Right kidney (tissue), 1 donor: ENCODE data around the gene FAM110A.
A peak's percentile ranks its signal among the peaks of the same experiment; 100 is the strongest.
"Not testable (repeated sequence)": the region's sequence is repeated elsewhere in the genome, so short reads cannot be mapped to it uniquely, and the experiment has no call there.

Experiments used
- DNase-seq: peaks from one replicate; pipeline ENCODE4 v3.0.0-alpha.2; 2016

Gene FAM110A

DNA sequence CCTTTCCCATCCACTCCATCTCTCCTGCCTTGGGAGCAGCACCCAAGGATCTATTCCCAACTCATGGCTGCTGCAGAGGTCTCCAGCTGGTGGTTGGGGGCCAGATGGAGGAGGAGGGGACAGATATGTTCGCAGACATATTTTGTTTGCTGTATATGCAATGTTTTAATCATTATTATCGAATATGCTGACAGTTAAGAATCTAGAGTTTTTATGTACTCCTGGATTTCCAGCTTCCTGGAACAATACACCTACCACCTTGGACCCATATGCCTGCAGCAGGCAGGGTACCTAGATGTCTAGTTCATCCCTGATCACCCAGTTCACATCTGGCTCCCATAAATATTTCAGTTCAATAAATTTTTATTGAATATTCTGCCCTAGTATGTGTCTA lies 9.0 kb downstream of the FAM110A start:
- DNase-seq, result no peak

DNA sequence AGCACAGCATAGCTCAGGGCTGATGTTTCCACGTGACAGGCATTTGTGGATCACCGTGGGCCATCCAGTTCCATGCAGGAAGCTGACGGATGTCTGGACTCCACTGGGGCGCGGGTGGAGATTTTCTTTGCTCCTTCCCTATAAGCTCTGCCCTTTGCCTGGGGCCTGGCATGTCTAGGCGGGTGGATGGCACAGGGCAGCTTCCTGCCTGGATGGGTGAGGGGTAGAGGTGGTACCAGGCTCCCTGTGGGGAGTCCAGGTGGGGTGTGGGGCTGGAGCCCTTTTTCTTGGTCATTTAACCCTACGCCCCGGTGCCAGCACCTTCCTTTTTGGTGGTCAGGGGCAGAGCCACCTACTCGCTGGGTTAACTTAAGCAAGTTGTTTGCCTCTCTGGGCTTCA lies 10.4 kb downstream of the FAM110A start:
- DNase-seq, result no peak

DNA sequence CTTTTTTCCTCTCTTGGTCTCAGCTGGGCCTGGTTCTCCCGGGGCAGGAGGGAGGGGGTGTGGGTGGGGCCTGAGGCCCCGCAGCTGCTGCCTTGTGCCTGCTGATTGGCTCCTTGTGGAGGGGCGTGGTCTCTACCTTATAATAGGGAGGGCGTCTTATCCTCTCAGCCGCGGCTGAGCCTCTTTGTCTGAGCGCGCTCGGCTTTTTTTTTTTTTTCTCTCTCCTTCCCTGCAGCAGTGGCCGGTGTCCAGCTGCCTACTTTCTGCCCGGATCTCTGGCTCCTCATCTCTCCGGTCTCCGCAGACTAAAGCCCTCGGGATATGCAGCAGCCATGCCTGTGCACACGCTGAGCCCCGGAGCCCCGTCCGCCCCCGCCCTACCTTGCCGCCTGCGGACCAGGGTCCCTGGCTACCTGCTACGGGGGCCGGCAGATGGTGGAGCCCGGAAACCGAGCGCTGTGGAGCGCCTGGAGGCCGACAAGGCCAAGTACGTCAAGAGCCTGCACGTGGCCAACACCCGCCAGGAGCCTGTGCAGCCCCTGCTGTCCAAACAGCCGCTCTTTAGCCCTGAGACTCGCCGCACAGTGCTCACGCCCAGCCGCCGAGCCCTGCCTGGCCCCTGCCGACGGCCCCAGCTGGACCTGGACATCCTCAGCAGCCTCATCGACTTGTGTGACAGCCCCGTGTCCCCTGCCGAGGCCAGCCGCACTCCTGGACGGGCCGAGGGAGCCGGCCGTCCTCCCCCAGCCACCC lies 11.1 kb downstream of the FAM110A start:
- DNase-seq, result peak; percentile 74

DNA sequence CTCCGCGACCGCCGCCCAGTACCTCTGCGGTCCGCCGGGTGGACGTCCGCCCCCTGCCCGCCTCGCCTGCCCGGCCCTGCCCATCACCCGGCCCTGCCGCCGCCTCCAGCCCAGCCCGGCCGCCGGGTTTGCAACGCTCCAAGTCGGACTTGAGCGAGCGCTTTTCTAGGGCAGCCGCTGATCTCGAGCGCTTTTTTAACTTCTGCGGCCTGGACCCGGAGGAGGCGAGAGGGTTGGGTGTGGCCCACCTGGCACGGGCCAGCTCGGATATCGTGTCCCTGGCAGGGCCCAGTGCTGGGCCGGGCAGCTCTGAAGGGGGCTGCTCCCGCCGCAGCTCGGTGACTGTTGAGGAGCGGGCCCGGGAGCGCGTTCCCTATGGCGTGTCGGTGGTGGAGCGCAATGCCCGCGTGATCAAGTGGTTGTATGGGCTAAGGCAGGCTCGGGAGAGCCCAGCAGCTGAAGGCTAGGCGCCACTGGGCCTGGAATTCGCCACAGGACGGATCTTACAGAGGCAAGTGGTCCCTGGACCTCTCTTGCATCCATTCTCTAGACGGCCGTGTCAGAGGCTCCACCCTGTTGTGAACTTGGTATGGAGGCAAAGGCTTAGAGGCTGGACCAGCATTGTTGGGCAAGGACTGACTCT lies 11.8 kb downstream of the FAM110A start:
- no peak for DNase-seq

DNA sequence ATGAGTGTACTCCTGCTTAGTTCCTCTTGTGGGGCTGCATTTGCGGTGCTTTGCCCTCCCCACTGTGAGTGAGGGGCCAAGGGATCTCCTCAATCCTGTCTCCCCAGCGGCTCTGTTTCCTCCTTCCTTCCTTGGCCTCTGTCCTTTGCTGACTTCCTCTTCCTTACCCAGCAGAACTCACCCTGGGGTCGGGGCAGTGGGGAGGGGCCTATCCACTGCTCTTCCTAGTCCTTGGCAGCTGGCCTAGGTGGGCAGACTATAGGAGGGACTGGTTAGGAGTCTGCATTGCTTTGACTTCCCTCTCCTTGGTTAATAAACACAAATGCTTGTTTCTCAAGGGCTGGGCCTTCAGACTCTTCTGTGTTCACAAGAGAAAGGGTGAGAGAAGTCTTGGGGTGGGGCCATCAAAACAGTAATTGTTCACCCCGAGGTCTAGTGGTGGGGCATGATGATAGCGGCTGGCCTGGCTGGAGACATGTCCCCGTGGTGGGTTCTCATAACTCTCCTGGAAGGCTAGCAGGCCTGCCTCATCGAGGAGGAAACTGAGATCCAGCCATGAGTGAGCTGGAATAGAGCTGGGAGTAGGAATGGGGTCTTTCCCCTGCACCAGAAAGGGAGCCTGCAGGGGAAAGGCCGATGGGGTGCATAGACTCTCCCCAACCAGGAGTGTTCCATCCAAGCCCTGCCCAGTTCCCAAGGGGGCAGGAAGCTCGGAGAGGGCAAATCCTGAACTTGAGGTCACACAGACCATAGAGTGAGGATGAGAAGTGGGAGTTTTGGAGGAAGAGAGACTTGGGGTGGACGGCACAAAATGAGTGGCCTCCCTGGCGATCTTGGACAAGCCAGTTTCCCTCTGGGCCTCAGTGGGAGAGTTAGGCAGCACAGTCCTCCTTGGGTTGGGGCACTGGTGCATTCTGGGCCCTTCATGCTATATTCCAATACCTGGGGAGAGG lies 12.7 kb downstream of the FAM110A start:
- DNase-seq, result no peak

DNA sequence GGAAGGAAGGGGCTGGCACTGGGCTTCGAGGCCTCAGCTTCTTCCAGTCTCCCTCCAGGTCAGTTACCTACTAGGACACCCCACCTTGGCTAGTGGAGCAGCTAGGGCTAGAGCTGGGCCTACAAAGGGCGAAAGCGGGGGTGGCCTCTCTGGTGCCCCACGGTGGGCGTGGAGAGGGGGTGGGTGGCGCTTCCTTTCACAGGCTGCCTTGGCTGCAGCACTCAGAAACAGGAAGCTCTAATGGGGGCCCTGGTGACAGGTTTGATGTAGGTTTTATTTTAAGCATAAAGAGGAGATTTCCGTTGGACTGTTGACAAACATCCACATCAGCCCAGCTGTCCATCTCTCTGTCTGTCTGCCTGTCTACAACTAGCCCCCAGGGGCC lies 13.4 kb downstream of the FAM110A start:
- DNase-seq, result no peak

DNA sequence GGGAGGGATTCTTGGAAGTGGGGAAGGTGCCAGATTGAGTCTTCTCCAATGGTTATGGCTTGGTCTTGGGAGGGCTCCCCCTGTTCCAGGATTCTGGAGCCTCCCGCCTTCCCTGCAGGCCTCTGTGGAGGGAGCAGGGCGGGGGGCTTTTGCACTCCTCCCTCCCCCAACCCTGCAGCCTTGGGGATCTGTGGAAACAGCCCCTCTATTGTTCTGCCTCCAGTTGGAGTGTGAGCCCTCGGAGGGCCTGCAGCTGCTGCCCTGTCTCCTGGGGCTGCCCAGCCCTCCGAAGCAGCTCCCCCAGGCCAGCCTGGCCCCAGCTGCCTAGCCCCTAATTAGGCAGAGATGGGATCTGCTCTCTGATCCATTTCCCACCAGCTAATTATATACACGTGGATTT lies 14.7 kb downstream of the FAM110A start:
- no peak for DNase-seq

DNA sequence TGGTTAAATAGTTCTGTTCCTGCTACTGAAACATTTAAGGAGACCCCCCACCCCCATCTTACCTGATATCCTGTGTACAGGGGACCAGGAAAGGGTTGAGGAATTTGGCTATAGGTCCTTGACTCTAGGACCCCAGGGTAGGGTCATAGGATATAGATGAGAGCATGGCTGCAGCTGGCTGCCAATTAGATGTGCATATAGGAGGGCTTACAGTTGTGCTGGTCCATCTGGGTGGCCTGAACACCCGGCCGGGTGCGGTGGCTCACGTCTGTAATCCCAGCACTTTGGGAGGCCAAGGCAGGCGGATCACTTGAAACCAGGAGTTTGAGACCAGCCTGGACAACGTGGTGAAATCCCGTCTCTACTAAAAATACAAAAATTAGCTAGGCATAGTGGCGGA lies 15.2 kb downstream of the FAM110A start:
- not testable (repeated sequence) for DNase-seq

DNA sequence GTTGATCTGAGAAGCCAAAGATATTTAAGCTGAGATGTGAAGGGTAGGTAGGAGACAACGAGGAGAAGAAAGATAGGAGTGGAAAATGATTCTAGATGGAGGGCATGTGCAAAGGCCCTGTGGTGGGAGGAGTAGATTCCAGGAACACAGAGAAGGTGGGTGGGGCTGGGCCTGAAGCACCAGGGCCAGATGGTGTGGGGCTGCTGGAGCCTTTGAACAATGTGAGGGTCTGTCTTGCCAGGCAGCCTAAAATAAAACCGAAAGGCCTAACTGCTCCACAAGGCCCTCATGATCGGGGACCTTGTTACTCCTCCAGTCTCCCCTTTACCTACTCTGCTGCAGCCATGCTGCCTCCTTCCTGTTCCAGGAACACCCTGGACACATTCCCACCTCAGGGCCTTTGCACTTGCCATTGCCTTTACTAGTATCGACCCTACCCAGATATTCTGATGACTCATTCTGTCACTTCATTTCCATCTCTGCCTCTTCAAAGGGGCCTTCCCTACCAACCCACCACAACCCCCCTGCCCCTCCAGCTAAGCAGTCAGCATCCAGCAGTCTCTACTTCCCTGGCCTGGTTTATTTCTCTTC lies 20.0 kb downstream of the FAM110A start:
- no peak for DNase-seq

DNA sequence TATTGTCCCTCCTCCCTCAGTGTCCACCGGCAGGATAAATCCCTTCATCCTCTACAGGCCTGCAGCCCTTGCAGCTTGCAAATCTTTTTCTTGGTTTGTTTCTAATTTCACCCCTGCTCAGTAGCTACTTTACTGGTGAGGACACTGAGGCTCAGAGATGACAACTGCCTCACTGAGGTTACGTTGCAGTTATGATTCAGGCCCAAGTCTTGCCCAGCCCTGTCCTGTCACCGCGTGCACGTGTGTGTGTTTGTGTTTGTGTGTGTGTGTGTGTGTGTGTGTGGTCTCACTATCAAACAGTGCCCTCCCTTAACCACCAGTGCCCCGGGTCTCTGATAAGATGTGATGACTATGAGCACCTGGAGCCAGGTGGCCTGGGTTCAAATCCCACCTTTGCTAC lies 21.1 kb downstream of the FAM110A start:
- DNase-seq, result no peak

DNA sequence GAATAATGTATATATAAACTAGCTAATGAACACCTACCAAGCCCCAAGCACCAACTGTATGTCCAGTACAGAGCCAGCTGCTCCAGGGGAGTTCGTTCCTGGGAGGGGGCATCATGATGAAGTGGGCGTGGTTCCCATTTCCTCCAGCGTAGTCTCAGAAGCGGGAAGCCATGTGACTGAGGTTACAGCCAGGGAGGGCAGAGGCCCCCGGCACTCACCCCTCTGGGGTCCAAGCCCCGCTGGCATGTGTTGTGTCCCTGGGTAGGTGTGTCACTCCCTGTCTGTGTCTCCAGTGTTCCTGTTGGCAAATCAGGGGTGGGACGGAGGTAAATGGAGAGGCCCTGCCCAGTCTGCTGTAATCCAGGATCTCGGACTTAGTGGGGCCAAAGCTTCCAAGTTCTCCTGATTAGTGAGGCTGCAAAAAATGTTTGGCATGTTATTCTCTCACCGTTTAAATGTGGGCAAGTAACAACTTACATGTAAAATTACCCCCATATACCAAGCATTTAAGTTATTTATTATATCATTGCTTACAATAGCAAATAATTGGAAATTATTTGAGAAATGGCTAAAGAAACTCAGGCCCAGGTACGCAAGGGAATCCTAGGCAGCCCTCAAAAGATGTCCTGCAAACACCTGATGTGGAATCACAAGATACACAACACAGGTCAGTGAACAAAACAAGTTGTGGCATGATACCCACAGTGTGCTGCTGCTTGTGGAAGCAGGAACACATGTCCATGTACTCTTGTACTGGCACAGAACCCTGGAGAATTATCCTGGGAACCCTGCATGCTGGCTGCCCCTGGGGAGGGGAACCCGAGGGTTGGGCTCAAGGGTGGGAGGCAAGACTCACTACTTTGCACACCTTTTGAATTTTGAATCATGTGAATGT lies 22.2 kb downstream of the FAM110A start:
- no peak for DNase-seq

DNA sequence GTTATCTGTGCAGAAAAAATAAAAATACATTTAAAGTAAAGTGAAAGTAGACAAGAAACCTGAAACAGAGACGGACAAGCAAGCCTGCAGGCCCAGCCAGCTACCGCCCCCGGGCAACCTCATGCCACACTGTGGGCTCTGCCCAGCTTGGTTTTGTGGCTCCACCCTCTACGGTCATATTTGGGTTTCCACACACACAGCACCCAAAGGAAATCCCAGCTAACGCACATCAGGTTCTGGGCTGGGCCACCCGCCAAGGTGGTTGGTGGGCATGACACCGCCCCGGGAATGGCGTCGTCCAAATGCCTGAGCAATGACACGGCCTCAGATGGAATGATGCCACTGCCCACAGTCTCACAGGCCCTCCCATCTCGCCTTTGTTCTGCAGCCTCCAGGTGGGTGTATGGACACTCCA lies 22.9 kb downstream of the FAM110A start:
- DNase-seq, result no peak

DNA sequence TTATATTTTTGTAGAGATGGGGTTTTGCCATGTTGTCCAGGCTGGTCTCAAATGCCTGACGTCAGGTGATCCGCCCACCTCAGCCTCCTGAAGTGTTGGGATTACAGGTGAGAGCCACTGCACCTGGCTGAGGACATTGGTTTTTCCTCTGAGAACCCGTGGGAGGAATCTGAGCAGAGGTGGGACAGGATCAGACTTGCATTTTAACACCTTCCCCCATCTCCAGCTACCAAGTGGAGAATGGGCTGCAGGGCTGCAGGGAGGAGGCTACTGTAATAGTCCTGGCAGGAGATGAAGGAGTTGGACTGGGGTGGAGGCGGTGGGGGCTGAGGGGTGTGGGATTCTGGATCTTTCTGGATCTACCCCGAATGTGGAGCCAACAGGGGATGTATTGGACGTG lies 24.5 kb downstream of the FAM110A start:
- DNase-seq, result no peak

DNA sequence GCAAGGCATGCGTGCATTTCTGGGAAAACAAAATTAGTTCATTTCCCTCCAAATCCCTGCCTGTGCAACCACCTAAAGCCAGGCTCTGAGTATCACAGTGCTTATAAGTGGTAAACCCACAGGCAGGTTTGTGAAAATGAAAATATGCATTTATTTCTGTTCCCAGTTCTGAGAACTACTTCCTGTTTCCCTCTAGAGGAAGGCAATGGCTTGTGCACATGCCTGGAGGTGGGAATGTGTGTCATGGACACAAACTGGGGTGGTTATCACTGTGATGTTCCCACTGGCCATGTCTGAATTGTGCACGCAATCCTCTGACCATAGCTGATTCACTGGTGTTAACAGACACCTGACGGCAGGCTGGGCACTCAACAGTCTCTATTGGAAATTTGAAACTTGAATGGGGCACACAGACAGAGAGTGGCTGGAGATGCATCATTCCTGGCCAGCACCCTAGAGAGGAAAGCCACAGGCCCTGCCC lies 26.3 kb downstream of the FAM110A start:
- DNase-seq, result no peak

DNA sequence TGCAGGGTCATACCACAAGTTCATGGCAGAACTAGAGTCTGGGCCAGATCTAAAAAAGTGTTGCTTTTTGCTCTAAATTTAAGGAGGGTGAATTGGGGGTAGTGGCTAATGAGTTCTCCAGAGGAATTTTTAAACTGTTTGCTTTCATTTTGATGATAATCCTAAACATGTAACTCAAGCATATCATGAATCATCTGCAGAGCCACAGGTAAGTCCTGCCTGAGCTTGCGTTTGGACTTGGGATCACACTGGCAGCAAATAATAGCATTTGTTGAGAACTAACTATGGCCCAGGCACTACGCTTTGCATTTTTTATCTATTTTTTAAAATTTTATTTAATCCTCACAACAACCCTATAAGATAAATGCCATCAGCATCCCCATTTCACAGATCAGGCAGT lies 27.4 kb downstream of the FAM110A start:
- no peak for DNase-seq

DNA sequence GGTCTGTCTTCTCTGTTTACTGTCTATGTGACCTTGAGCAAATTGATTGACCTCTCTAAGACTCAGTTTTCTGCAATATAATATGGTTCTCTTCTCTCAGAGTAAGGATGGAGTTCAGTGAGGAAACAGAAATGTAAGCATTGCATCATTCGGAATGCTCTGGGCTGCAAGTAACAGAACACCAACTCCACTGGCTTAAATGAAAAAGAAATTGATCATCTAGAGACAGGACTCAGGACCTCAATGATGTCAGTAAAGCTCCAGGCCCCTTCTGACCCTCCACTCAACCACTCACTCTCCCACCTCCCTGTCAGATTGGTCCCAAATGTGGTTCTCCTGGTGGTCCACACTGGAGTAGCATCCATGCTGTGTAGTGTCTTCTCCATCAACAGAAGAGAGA lies 31.9 kb downstream of the FAM110A start:
- DNase-seq, result no peak

DNA sequence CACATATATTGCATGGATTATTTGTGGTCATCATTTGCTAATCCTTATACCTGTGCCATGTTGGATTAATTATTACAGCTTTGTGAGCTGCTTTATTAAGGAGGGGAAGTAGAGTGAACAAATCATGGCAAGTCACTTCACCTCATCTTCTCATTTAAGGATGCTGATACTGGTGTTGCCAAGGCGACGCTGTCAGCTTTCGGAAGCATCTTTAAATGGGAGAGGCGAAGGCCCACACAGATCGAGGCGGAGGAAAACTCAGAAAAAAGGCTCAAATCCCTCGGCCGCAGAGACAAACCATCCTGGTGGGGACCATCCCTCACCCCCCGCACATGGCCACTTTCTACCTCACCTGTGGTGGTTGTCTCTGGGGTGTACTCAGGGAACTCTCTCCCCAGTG lies 34.8 kb downstream of the FAM110A start:
- DNase-seq, result no peak

DNA sequence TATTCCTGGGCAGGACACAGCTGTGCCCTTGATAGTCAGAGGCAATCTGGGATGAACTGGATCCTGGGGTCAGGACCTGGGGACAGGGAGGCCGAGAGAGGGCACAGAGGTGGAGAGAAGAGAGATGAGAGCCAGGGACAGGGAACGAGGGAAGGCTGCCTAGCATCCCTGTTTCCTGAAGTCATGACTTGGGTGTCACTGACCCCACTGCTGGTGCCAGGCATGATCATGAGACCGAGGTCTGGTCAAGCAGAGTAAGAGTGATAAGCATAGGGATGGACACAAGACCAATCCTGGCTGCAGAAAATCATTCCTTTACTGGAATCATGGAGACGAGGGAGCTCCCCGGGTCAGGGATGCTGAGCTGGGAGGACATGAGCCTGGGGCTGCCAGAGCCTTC lies 36.1 kb downstream of the FAM110A start:
- no peak for DNase-seq

DNA sequence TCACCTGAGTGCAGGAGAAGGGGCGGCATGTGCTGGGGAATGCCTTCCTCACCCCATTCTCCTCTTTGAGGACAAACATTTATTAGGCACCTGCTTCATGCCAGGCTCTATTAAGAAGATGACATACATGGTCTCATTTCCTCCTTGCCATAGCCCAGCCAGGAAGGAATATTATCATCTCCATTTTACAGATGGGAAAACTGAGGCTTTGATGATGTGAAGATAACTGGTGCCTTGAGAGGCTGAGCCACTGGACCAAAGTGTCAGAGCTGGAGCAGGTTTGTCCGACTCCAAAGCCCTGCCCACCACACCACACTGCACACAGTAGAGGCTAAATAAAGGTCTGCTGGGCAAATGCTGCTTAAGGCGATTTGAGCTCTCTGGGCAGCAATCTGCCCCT lies 37.2 kb downstream of the FAM110A start:
- no peak for DNase-seq

DNA sequence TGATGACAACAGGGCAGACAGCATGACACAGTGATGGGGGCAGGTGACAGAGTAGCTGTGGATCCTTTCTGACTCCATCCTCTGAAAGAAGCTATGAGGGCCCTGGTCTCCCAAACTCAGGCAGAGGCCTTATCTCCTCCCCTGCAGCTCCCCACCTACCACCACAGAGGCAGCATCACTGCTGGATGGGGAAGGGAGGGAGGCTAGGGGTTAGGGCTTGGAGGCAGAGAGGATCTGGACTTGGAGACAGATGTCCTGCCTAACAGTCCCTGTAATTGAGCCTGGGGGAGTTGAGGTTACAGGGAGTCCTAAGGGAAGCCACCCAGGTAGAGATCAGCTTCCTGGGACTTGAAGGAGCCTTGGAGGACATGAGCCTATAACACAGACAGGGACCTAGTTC lies 37.9 kb downstream of the FAM110A start:
- no peak for DNase-seq

DNA sequence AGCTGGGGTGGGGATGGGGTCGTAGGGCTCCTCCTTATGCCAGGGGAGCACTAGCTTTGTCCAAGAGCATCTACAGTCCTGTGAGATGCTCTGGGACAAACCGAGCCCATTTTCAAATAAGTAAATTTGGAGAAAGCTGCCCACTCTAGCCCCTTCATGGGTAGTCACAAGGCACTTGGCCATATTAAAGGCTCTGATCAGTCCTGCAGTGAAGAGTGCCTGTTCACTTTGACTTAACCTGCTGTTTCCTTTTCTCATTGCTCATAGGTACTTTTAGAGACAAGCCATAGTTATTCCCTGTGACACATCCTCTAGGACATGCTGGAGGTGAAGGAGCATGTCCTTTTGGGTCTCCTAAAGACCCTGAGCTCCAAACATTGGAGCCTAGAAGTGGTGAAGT lies 38.4 kb downstream of the FAM110A start:
- DNase-seq, result no peak
